Stomach (tissue), 4 donors: ENCODE measurements around the gene LBHD1.
"Not testable (repeated sequence)": the region's sequence is repeated elsewhere in the genome, so short reads cannot be mapped to it uniquely, and the experiment has no call there.

Experiments used
- EP300 ChIP-seq: sonication (generic); formaldehyde crosslinking; IDR thresholded peaks from one replicate; pipeline ENCODE4 v1.6.1; 2017; ENCODE audit warnings: antibody characterized with exemption
- TF ChIP-seq, protein P1 (sequence below), 7 experiments: fragments of 450-650 bp in 4 of 7; fragments of 200-600 bp in 3 of 7; sonication (generic) in 3 of 7; IDR thresholded peaks; one replicate each; pipeline ENCODE4 v1.5.1; 2016 to 2019; ENCODE audit warnings: antibody characterized with exemption in 7 of 7, control low read depth in 2 of 7, mild to moderate bottlenecking in 1 of 7

GRCh38 chr11:62650283-62650682, 21.8 kb downstream of the LBHD1 start:
- TF ChIP-seq EP300: not testable (repeated sequence)
- TF ChIP-seq, protein P1, sequence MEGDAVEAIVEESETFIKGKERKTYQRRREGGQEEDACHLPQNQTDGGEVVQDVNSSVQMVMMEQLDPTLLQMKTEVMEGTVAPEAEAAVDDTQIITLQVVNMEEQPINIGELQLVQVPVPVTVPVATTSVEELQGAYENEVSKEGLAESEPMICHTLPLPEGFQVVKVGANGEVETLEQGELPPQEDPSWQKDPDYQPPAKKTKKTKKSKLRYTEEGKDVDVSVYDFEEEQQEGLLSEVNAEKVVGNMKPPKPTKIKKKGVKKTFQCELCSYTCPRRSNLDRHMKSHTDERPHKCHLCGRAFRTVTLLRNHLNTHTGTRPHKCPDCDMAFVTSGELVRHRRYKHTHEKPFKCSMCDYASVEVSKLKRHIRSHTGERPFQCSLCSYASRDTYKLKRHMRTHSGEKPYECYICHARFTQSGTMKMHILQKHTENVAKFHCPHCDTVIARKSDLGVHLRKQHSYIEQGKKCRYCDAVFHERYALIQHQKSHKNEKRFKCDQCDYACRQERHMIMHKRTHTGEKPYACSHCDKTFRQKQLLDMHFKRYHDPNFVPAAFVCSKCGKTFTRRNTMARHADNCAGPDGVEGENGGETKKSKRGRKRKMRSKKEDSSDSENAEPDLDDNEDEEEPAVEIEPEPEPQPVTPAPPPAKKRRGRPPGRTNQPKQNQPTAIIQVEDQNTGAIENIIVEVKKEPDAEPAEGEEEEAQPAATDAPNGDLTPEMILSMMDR (IDR thresholded peaks at IDR 0.05): not testable (repeated sequence)
